K562 (cell line): Measurements from ENCODE around the gene COL4A4.

Source experiments
- ATF7 ChIP-seq: fragments of 450-650 bp; IDR thresholded peaks from 2 replicates; pipeline ENCODE4 v1.7.1; 2014; ENCODE audit warnings: mild to moderate bottlenecking, moderate library complexity
- BACH1 ChIP-seq: fragments of 200-800 bp; sonication (Bioruptor generic); IDR thresholded peaks from 2 replicates; pipeline ENCODE4 v1.6.1; 2016; ENCODE audit warnings: missing genetic modification characterization, missing compliant biosample characterization
- CBFB ChIP-seq: sonication (generic); formaldehyde crosslinking; IDR thresholded peaks from 2 replicates; pipeline ENCODE4 v1.4.0; 2020; ENCODE audit warnings: mild to moderate bottlenecking, missing genetic modification reagents
- EP300 ChIP-seq: IDR thresholded peaks from 2 replicates; pipeline ENCODE4 v1.6.1; 2012; ENCODE audit warnings: low read length, improper control_type of control experiment
- FOXA1 ChIP-seq: fragments of 450-650 bp; IDR thresholded peaks from 2 replicates; pipeline ENCODE4 v1.6.1; 2016; ENCODE audit warnings: mild to moderate bottlenecking, borderline replicate concordance
- HNRNPUL1 ChIP-seq: fragments of 200-400 bp; formaldehyde crosslinking; IDR thresholded peaks from 2 replicates; pipeline ENCODE4 v1.6.1; 2017; ENCODE audit warnings: low read length
- NR2F6 ChIP-seq: fragments of 450-650 bp; formaldehyde crosslinking; IDR thresholded peaks from 2 replicates; pipeline ENCODE4 v1.4.0; 2020; ENCODE audit warnings: mild to moderate bottlenecking
- TEAD2 ChIP-seq: fragments of 450-650 bp; IDR thresholded peaks from 2 replicates; pipeline ENCODE4 v1.6.1; 2016; ENCODE audit warnings: missing genetic modification characterization, control low read depth, missing compliant biosample characterization
- TF ChIP-seq, protein P1 (sequence below), 3 experiments: IDR thresholded peaks in 2 of 3; conservative IDR thresholded peaks in 1 of 3; 2 replicates each; pipeline ENCODE4 v1.5.1; 2011 to 2012; ENCODE audit warnings: low read length in 3 of 3, mild to moderate bottlenecking in 3 of 3, control low read depth in 2 of 3, improper control_type of control experiment in 1 of 3, inconsistent platforms in 1 of 3, low read depth in 1 of 3, mixed read lengths in 1 of 3, moderate library complexity in 1 of 3; ENCODE audit not compliant: insufficient read depth in 2 of 3

DNA sequence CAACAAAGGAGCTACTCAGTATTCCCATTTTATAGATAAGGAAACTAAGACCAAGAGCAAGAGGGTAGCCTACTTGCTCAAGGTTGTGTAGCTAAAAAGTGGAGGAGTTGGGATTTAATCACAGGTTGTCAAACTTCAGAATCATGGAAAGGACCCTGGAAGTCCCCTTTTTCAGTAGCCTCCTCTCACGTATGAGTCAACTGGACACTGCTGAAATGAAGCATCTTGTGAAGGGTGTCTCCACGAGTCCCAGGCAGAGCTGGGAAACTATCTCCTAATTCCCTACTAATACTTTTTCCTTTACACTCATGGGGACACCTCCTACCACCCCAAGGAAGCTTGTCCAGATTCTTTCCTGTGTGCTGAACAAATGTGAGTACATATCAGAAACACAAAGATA is 172.3 kb downstream of the COL4A4 start:
- TF ChIP-seq, protein P1, sequence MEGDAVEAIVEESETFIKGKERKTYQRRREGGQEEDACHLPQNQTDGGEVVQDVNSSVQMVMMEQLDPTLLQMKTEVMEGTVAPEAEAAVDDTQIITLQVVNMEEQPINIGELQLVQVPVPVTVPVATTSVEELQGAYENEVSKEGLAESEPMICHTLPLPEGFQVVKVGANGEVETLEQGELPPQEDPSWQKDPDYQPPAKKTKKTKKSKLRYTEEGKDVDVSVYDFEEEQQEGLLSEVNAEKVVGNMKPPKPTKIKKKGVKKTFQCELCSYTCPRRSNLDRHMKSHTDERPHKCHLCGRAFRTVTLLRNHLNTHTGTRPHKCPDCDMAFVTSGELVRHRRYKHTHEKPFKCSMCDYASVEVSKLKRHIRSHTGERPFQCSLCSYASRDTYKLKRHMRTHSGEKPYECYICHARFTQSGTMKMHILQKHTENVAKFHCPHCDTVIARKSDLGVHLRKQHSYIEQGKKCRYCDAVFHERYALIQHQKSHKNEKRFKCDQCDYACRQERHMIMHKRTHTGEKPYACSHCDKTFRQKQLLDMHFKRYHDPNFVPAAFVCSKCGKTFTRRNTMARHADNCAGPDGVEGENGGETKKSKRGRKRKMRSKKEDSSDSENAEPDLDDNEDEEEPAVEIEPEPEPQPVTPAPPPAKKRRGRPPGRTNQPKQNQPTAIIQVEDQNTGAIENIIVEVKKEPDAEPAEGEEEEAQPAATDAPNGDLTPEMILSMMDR (IDR thresholded peaks at IDR 0.05 in 2 of 3, conservative IDR thresholded peaks at IDR 0.05 in 1 of 3; ENCODE audit: insufficient read depth in 2 of 3, low read depth in 1 of 3, low read length in 3 of 3): no peak
- TF ChIP-seq TEAD2 (tag) (no peak), ATF7 (no peak), FOXA1 (no peak), BACH1 (no peak), NR2F6 (CRISPR knock-in tag) (no peak), EP300 (no peak), CBFB (no peak), HNRNPUL1 (no peak)
